Subcutaneous abdominal adipose tissue (tissue), 5 donors: Measurements from ENCODE around the gene QKI.

Source experiments
- H3K27ac ChIP-seq: one replicate; pipeline ENCODE4 v1.7.0; 2013; ENCODE audit warnings: low read depth, mild to moderate bottlenecking, inconsistent platforms, low read length, moderate library complexity
- H3K27me3 ChIP-seq, 5 donors: one replicate each; pipeline ENCODE4 v1.7.0; 2013; ENCODE audit warnings: low read length in 5 of 5, inconsistent platforms in 1 of 5; ENCODE audit not compliant: control insufficient read depth in 5 of 5, insufficient read depth in 4 of 5
- H3K36me3 ChIP-seq, 5 donors: one replicate each; pipeline ENCODE4 v1.7.0; 2013; ENCODE audit warnings: low read length in 5 of 5; ENCODE audit not compliant: control insufficient read depth in 5 of 5, insufficient read depth in 5 of 5
- H3K4me1 ChIP-seq, 5 donors: one replicate each; pipeline ENCODE4 v1.7.0; 2013; ENCODE audit warnings: low read length in 5 of 5, mild to moderate bottlenecking in 3 of 5, moderate library complexity in 1 of 5; ENCODE audit not compliant: control insufficient read depth in 5 of 5, insufficient read depth in 5 of 5
- H3K4me3 ChIP-seq, 5 donors: one replicate each; pipeline ENCODE4 v1.7.0; 2013; ENCODE audit warnings: low read length in 5 of 5, low read depth in 1 of 5
- H3K9ac ChIP-seq, 5 donors: one replicate each; pipeline ENCODE4 v1.7.0; 2013; ENCODE audit warnings: low read length in 5 of 5, mild to moderate bottlenecking in 4 of 5, moderate library complexity in 3 of 5
- H3K9me3 ChIP-seq, 5 donors: one replicate each; pipeline ENCODE4 v1.7.0; 2013; ENCODE audit warnings: low read length in 5 of 5; ENCODE audit not compliant: control insufficient read depth in 5 of 5
- donor health status: healthy.
- donor health status: healthy.
- donor health status: healthy.
- donor health status: healthy.
- donor health status: healthy.

Gene QKI

DNA sequence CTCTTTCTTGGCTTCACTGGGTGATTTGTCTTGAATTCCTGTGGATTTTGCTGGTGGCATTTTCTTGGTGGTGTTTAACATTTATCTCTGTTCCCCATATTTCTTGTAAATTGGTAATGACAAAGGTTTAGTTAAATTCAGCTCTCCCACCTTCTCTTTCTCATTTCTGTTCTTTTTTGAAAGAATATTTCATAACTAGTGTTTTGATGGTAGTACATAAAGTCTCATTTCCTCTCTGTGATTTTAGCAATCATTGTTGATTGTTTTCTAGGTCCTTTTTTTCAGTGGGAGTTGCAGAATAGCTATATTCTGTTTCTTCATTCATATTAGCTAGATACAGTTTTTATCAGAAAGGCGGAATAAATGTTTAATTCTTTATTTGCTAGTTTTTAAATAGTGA is 73.1 kb downstream of the QKI start:
- H3K27me3 ChIP-seq: no peaks in the 10 kb centered on the region
- peaks cover 0 to 4% (median 2%) of the 10 kb centered on the region in 5 donors for H3K36me3 ChIP-seq
- no peaks in the 10 kb centered on the region for H3K9me3 ChIP-seq
- no peak overlapping the region for H3K9ac ChIP-seq
- H3K4me1 ChIP-seq: peaks cover 0 to 60% (median 35%) of the 10 kb centered on the region in 5 donors
- no peak overlapping the region for H3K4me3 ChIP-seq
- H3K27ac ChIP-seq: peak overlapping the region; percentile 14

DNA sequence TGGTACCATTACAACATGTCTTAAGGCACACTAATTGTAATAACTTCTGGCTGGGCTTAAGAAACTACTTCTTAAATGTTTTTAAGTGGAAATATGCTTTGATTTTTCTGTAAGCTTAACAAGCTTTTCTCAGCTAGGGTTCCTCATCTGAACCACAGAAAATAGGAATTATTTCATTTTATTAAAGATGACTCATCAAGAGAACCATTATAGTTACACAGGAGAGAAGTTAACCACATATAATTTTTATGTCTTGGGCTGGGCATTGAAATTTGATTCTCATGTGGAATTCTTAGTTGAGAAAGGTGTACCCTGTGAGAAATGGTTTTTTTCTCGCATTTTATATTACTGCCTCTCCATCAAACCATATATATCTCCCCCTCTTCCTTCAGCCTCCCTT is 75.1 kb downstream of the QKI start:
- Histone ChIP-seq H3K4me3 (no peak overlapping the region), H3K36me3 (no peaks in the 10 kb centered on the region), H3K4me1 (peaks cover 0 to 54% (median 35%) of the 10 kb centered on the region in 5 donors), H3K27ac (no peak overlapping the region), H3K9ac (no peak overlapping the region), H3K27me3 (no peaks in the 10 kb centered on the region), H3K9me3 (no peaks in the 10 kb centered on the region)

DNA sequence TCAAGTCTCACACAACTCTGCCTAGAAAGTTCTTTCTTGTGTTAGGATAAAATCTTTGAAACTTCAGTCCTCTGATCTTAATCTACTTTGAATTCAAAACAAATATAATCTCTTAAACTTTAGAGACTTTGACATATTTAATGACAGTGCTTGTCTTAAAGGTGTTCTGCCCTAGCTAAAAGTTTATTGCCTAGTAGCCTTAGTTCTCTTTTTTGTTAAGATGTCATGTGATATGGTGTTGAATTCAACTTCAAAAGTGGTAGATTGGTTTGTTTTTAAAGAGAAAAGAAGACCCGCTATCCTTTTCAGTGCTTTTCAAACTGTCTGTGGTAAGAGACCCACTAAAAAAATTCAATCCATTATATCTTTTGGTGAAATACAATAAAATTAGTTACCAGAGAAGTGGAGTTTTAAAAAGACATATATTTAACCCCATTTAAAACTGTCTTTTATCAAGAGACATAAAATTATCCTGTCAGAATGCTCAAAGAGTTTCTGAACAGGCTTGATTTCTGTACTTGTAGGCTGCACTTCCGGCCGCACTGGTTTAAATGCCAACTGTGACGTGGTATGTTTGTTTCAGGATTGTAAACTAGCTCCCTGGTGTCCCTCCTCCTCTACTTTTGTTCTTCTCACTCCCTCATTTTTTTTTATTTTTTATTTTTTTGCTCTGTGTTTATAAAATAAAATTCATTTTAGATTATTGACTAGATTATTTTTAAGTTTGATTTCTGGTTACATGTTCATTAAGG is 76.5 kb downstream of the QKI start:
- Histone ChIP-seq H3K27me3 (no peaks in the 10 kb centered on the region), H3K4me3 (no peak overlapping the region), H3K4me1 (peaks cover 0 to 50% (median 34%) of the 10 kb centered on the region in 5 donors), H3K27ac (peak overlapping the region; percentile 68), H3K36me3 (no peaks in the 10 kb centered on the region), H3K9me3 (no peaks in the 10 kb centered on the region), H3K9ac (no peak overlapping the region)

DNA sequence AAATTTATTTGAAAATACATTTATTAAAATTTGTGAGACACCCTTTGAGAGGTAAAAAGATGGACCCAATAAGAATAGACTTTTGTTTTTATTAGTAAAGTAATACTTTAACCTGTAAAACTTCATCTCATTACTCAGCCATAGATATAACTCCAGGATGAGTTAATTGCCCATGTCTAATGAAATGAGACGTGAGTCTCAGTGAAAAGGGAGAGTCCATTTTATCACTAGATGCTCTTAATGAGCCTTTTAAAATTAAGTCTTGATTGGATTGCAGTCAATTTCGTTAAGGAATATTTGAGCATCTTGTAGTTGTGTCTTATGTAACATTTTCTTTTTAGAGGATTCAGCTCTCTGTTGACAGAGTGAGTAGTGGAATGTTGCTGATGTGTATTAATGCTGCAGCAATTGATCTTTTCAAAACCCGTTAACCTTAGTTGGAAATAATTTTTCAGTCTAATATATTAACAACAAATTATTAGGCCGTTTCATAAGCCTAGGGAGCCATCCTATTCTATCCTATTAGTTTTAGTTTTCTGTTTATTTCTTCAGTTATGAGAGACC is 77.3 kb downstream of the QKI start:
- Histone ChIP-seq H3K27me3 (no peaks in the 10 kb centered on the region), H3K9ac (no peak overlapping the region), H3K27ac (peak overlapping the region; percentile 68), H3K36me3 (no peaks in the 10 kb centered on the region), H3K4me1 (peaks cover 0 to 54% (median 38%) of the 10 kb centered on the region in 5 donors), H3K4me3 (no peak overlapping the region), H3K9me3 (no peaks in the 10 kb centered on the region)

DNA sequence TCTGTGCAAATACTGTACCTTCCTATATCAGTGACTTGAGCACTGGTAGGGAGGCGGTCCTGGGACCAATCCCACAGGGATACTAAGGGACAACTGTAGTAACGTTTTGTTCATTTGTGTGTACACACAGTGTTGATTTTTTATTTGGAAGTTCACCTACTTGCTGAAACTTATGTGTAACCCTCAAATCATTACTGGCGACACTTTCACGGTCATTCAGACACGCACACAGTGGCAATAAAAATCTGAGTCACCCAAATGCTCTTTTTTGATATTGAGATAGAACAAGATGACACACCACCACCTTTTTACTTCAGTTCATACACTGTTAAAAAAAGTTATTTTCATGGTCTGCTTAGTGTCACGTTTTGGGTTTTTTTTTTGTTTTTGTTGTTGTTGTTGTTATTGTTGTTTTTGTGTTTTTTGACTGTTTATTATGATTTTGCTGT is 79.8 kb downstream of the QKI start:
- Histone ChIP-seq H3K4me3 (no peak overlapping the region), H3K4me1 (peaks cover 0 to 36% (median 17%) of the 10 kb centered on the region in 5 donors), H3K36me3 (no peaks in the 10 kb centered on the region), H3K27me3 (no peaks in the 10 kb centered on the region), H3K9me3 (no peaks in the 10 kb centered on the region), H3K9ac (no peak overlapping the region), H3K27ac (no peak overlapping the region)

DNA sequence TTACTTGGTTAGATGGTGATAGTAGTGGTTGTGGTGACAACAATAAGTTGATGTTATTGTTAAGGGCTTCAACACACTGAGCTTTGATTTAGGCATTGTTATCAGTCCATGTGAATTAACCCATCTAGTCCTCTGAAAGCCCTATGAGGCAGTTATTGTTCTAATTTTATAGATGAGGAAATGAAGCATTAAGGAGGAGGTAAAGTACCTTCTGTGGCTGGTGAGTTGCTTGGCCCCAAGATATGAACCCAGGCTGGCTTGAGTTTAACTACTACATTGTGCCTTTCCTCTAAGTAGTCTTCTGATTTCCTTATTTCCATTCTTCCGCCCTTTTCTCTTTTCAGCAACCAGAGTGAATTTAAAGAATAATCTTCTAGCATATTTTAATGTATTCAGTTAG is 81.7 kb downstream of the QKI start:
- no peak overlapping the region for H3K27ac ChIP-seq
- H3K4me3 ChIP-seq: no peak overlapping the region
- H3K9ac ChIP-seq: no peak overlapping the region
- H3K9me3 ChIP-seq: no peaks in the 10 kb centered on the region
- no peaks in the 10 kb centered on the region for H3K27me3 ChIP-seq
- no peaks in the 10 kb centered on the region for H3K36me3 ChIP-seq
- peaks cover 0 to 24% (median 11%) of the 10 kb centered on the region in 5 donors for H3K4me1 ChIP-seq

DNA sequence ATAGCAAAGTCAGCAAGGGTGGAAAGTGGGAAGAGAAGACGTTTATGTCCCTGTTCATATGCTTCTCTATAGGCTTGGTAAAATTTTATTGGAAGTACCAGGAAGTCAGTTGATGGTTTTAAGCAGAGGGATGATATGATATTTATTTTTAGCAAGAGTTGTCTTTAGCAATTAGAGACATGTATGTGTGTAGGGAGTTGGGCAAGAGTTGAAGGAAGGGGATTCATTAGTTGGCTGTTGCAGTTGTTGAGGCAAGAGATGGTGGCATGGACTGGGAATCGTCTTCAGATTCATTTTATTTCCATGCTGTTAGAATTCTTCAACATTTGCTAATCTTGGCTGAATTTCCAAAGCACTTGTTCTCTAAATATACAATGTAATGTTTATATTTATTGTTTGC is 85.6 kb downstream of the QKI start:
- H3K9me3 ChIP-seq: no peaks in the 10 kb centered on the region
- H3K27ac ChIP-seq: no peak overlapping the region
- no peaks in the 10 kb centered on the region for H3K27me3 ChIP-seq
- no peak overlapping the region for H3K9ac ChIP-seq
- H3K4me3 ChIP-seq: no peak overlapping the region
- no peaks in the 10 kb centered on the region for H3K36me3 ChIP-seq
- H3K4me1 ChIP-seq: peaks cover 0 to 34% (median 10%) of the 10 kb centered on the region in 5 donors

DNA sequence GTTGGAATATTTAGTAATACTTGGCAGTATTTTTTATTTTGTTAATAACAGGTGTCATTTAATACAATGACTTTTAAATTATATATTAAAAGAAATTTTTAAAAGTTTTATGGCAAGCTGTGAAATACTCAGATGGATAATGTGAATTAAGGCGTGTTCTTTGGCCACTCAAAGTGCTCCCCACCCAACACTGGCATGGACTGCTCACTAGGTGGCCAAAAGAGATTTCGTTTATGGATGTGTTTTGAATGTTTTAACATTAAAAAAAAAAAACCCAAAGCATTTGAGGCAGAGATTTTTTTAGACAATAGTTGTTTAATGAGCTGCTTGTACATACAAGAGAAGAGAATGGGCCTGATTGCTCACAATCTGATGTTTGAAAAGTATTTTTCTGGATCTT is 86.5 kb downstream of the QKI start:
- no peaks in the 10 kb centered on the region for H3K36me3 ChIP-seq
- no peak overlapping the region for H3K4me3 ChIP-seq
- no peaks in the 10 kb centered on the region for H3K9me3 ChIP-seq
- no peak overlapping the region for H3K9ac ChIP-seq
- H3K27ac ChIP-seq: no peak overlapping the region
- no peaks in the 10 kb centered on the region for H3K27me3 ChIP-seq
- peaks cover 0 to 37% (median 11%) of the 10 kb centered on the region in 5 donors for H3K4me1 ChIP-seq

- H3K27ac ChIP-seq: no peak overlapping the region
- no peaks in the 10 kb centered on the region for H3K27me3 ChIP-seq
- H3K4me3 ChIP-seq: no peak overlapping the region
- no peaks in the 10 kb centered on the region for H3K9me3 ChIP-seq
- peaks cover 0 to 33% (median 9%) of the 10 kb centered on the region in 5 donors for H3K4me1 ChIP-seq
- no peak overlapping the region for H3K9ac ChIP-seq
- no peaks in the 10 kb centered on the region for H3K36me3 ChIP-seq
Observed at GRCh38 chr6:163501439-163501838, 86.9 kb downstream of the QKI start.

GRCh38 chr6:163504984-163505640 is 90.6 kb downstream of the QKI start:
- Histone ChIP-seq H3K36me3 (peaks cover 0 to 5% (median 0%) of the 10 kb centered on the region in 5 donors), H3K9me3 (peaks cover 4 to 11% (median 6%) of the 10 kb centered on the region in 5 donors), H3K27me3 (no peaks in the 10 kb centered on the region), H3K4me1 (peaks cover 0 to 26% (median 5%) of the 10 kb centered on the region in 5 donors), H3K4me3 (no peak overlapping the region), H3K9ac (no peak overlapping the region), H3K27ac (no peak overlapping the region)
